SK-N-MC (cell line): ENCODE data around the gene CCR4.

Experiments used
- EZH2 ChIP-seq: fragments of 200-600 bp; sonication (generic); IDR thresholded peaks from one replicate; pipeline ENCODE4 v1.6.1; 2017; ENCODE audit warnings: antibody characterized with exemption
- POLR2AphosphoS5 ChIP-seq: IDR thresholded peaks from 2 replicates; pipeline ENCODE4 v1.6.1; 2012; ENCODE audit warnings: mild to moderate bottlenecking, low read depth, low read length, borderline replicate concordance

DNA sequence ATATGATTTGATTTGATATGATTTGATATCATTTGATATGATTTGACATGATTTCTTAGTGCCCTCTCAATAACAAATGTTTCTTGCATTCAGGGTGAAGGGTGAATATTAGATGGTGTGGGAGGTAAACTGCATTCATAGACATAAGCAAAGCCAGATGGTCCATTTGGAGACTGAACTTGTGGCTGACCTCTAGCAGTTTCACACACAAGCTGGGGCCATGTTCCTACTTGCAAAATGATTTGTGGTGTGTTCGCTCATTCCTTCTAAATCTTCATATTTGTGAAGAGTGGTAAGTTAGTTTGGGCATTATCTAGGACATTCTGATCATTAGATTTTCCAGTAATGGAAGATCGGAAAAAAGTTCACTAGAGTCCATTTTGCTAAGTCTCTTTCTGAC, 40.5 kb upstream of the CCR4 start:
- no peak for TF ChIP-seq POLR2AphosphoS5
- no peak for TF ChIP-seq EZH2
